Measurements from ENCODE around the gene UNC79. TPM values are rescaled to one million over a fixed set of nuclear protein-coding genes. Genes with fewer than 3 reads are reported as not detected.

UNC79 gene
- total and polyA plus RNA-seq, 2 donors = 0.05 to 0.11 TPM

- 89% methylated on average over 23 of the region's 23 CpGs for WGBS
- Histone ChIP-seq H3K27ac (ENCODE audit: low read depth in 1 of 2, low read length in 1 of 2) (no peak overlapping the region), H3K36me3 (ENCODE audit: control insufficient read depth in 2 of 2, insufficient read depth in 2 of 2, low read length in 1 of 2) (no peaks in the 10 kb centered on the region), H3K4me3 (ENCODE audit: low read length in 2 of 2) (no peak overlapping the region), H3K9me3 (ENCODE audit: control insufficient read depth in 2 of 2, insufficient read depth in 1 of 2, low read length in 1 of 2) (no peaks in the 10 kb centered on the region), H3K27me3 (ENCODE audit: control insufficient read depth in 2 of 2, insufficient read depth in 1 of 2, low read length in 1 of 2) (no peaks in the 10 kb centered on the region), H3K4me1 (ENCODE audit: control insufficient read depth in 2 of 2, insufficient read depth in 2 of 2, low read length in 2 of 2) (no peaks in the 10 kb centered on the region)
- DNase-seq (ENCODE audit: low read depth in 6 of 9, low spot score in 9 of 9) = no peak
These were observed 296.5 kb downstream of the UNC79 start for GRCh38 chr14:93727039-93727740.

GRCh38 chr14:93727917-93728650 lies 297.3 kb downstream of the UNC79 start:
- Histone ChIP-seq H3K4me1 (ENCODE audit: control insufficient read depth in 2 of 2, insufficient read depth in 2 of 2, low read length in 2 of 2) (no peaks in the 10 kb centered on the region), H3K27ac (ENCODE audit: low read depth in 1 of 2, low read length in 1 of 2) (no peak overlapping the region), H3K27me3 (ENCODE audit: control insufficient read depth in 2 of 2, insufficient read depth in 1 of 2, low read length in 1 of 2) (no peaks in the 10 kb centered on the region), H3K4me3 (ENCODE audit: low read length in 2 of 2) (no peak overlapping the region), H3K36me3 (ENCODE audit: control insufficient read depth in 2 of 2, insufficient read depth in 2 of 2, low read length in 1 of 2) (no peaks in the 10 kb centered on the region), H3K9me3 (ENCODE audit: control insufficient read depth in 2 of 2, insufficient read depth in 1 of 2, low read length in 1 of 2) (no peaks in the 10 kb centered on the region)
- DNase-seq (ENCODE audit: low read depth in 6 of 9, low spot score in 9 of 9) = no peak
- WGBS = 95% methylated on average over 19 of the region's 19 CpGs

GRCh38 chr14:93728651-93729016 lies 297.9 kb downstream of the UNC79 start:
- no peaks in the 10 kb centered on the region for H3K9me3 ChIP-seq (ENCODE audit: control insufficient read depth in 2 of 2, insufficient read depth in 1 of 2, low read length in 1 of 2)
- no peaks in the 10 kb centered on the region for H3K27me3 ChIP-seq (ENCODE audit: control insufficient read depth in 2 of 2, insufficient read depth in 1 of 2, low read length in 1 of 2)
- H3K27ac ChIP-seq (ENCODE audit: low read depth in 1 of 2, low read length in 1 of 2) = no peak overlapping the region
- H3K4me3 ChIP-seq (ENCODE audit: low read length in 2 of 2) = no peak overlapping the region
- no peaks in the 10 kb centered on the region for H3K4me1 ChIP-seq (ENCODE audit: control insufficient read depth in 2 of 2, insufficient read depth in 2 of 2, low read length in 2 of 2)
- H3K36me3 ChIP-seq (ENCODE audit: control insufficient read depth in 2 of 2, insufficient read depth in 2 of 2, low read length in 1 of 2) = no peaks in the 10 kb centered on the region
- WGBS = 95% methylated on average over 8 of the region's 8 CpGs
- no peak for DNase-seq (ENCODE audit: low read depth in 6 of 9, low spot score in 9 of 9)

- no peak for DNase-seq (ENCODE audit: low read depth in 6 of 9, low spot score in 9 of 9)
- 89% methylated on average over 10 of the region's 10 CpGs for WGBS
- Histone ChIP-seq H3K27ac (ENCODE audit: low read depth in 1 of 2, low read length in 1 of 2) (no peak overlapping the region), H3K27me3 (ENCODE audit: control insufficient read depth in 2 of 2, insufficient read depth in 1 of 2, low read length in 1 of 2) (no peaks in the 10 kb centered on the region), H3K9me3 (ENCODE audit: control insufficient read depth in 2 of 2, insufficient read depth in 1 of 2, low read length in 1 of 2) (no peaks in the 10 kb centered on the region), H3K36me3 (ENCODE audit: control insufficient read depth in 2 of 2, insufficient read depth in 2 of 2, low read length in 1 of 2) (no peaks in the 10 kb centered on the region), H3K4me1 (ENCODE audit: control insufficient read depth in 2 of 2, insufficient read depth in 2 of 2, low read length in 2 of 2) (no peaks in the 10 kb centered on the region), H3K4me3 (ENCODE audit: low read length in 2 of 2) (no peak overlapping the region)
These were observed 299.3 kb downstream of the UNC79 start for GRCh38 chr14:93729993-93730392.

- DNase-seq (ENCODE audit: low read depth in 6 of 9, low spot score in 9 of 9) = no peak
These were observed 301.0 kb downstream of the UNC79 start for GRCh38 chr14:93731753-93732152.

GRCh38 chr14:93732524-93732923 lies 301.8 kb downstream of the UNC79 start:
- DNase-seq (ENCODE audit: low read depth in 6 of 9, low spot score in 9 of 9) = no peak
- H3K27ac ChIP-seq (ENCODE audit: low read depth in 1 of 2, low read length in 1 of 2) = no peak overlapping the region
- no peaks in the 10 kb centered on the region for H3K9me3 ChIP-seq (ENCODE audit: control insufficient read depth in 2 of 2, insufficient read depth in 1 of 2, low read length in 1 of 2)
- H3K36me3 ChIP-seq (ENCODE audit: control insufficient read depth in 2 of 2, insufficient read depth in 2 of 2, low read length in 1 of 2) = no peaks in the 10 kb centered on the region
- 91% methylated on average over 10 of the region's 10 CpGs for WGBS
- H3K4me1 ChIP-seq (ENCODE audit: control insufficient read depth in 2 of 2, insufficient read depth in 2 of 2, low read length in 2 of 2) = no peaks in the 10 kb centered on the region
- H3K4me3 ChIP-seq (ENCODE audit: low read length in 2 of 2) = no peak overlapping the region
- no peaks in the 10 kb centered on the region for H3K27me3 ChIP-seq (ENCODE audit: control insufficient read depth in 2 of 2, insufficient read depth in 1 of 2, low read length in 1 of 2)

More at GRCh38 chr14:93731753-93732152, 301.0 kb downstream of the UNC79 start:
- no peaks in the 10 kb centered on the region for H3K27me3 ChIP-seq (ENCODE audit: control insufficient read depth in 2 of 2, insufficient read depth in 1 of 2, low read length in 1 of 2)
- H3K36me3 ChIP-seq (ENCODE audit: control insufficient read depth in 2 of 2, insufficient read depth in 2 of 2, low read length in 1 of 2) = no peaks in the 10 kb centered on the region
- WGBS = 46% methylated on average over 7 of the region's 7 CpGs
- H3K9me3 ChIP-seq (ENCODE audit: control insufficient read depth in 2 of 2, insufficient read depth in 1 of 2, low read length in 1 of 2) = no peaks in the 10 kb centered on the region
- no peak overlapping the region for H3K27ac ChIP-seq (ENCODE audit: low read depth in 1 of 2, low read length in 1 of 2)
- no peaks in the 10 kb centered on the region for H3K4me1 ChIP-seq (ENCODE audit: control insufficient read depth in 2 of 2, insufficient read depth in 2 of 2, low read length in 2 of 2)
- no peak overlapping the region for H3K4me3 ChIP-seq (ENCODE audit: low read length in 2 of 2)

- Histone ChIP-seq H3K4me1 (ENCODE audit: control insufficient read depth in 2 of 2, insufficient read depth in 2 of 2, low read length in 2 of 2) (no peaks in the 10 kb centered on the region), H3K4me3 (ENCODE audit: low read length in 2 of 2) (no peak overlapping the region), H3K27ac (ENCODE audit: low read depth in 1 of 2, low read length in 1 of 2) (no peak overlapping the region), H3K27me3 (ENCODE audit: control insufficient read depth in 2 of 2, insufficient read depth in 1 of 2, low read length in 1 of 2) (no peaks in the 10 kb centered on the region), H3K36me3 (ENCODE audit: control insufficient read depth in 2 of 2, insufficient read depth in 2 of 2, low read length in 1 of 2) (no peaks in the 10 kb centered on the region), H3K9me3 (ENCODE audit: control insufficient read depth in 2 of 2, insufficient read depth in 1 of 2, low read length in 1 of 2) (no peaks in the 10 kb centered on the region)
- DNase-seq (ENCODE audit: low read depth in 6 of 9, low spot score in 9 of 9) = no peak
- 63% methylated on average over 11 of the region's 11 CpGs for WGBS
These were observed 302.5 kb downstream of the UNC79 start for GRCh38 chr14:93733231-93733630.

GRCh38 chr14:93733631-93734030 lies 302.9 kb downstream of the UNC79 start:
- no peak for DNase-seq (ENCODE audit: low read depth in 6 of 9, low spot score in 9 of 9)
- no peaks in the 10 kb centered on the region for H3K4me1 ChIP-seq (ENCODE audit: control insufficient read depth in 2 of 2, insufficient read depth in 2 of 2, low read length in 2 of 2)
- no peaks in the 10 kb centered on the region for H3K36me3 ChIP-seq (ENCODE audit: control insufficient read depth in 2 of 2, insufficient read depth in 2 of 2, low read length in 1 of 2)
- no peak overlapping the region for H3K27ac ChIP-seq (ENCODE audit: low read depth in 1 of 2, low read length in 1 of 2)
- no peak overlapping the region for H3K4me3 ChIP-seq (ENCODE audit: low read length in 2 of 2)
- no peaks in the 10 kb centered on the region for H3K27me3 ChIP-seq (ENCODE audit: control insufficient read depth in 2 of 2, insufficient read depth in 1 of 2, low read length in 1 of 2)
- no peaks in the 10 kb centered on the region for H3K9me3 ChIP-seq (ENCODE audit: control insufficient read depth in 2 of 2, insufficient read depth in 1 of 2, low read length in 1 of 2)
- 83% methylated on average over 6 of the region's 6 CpGs for WGBS

GRCh38 chr14:93734086-93734822 lies 303.5 kb downstream of the UNC79 start:
- no peak overlapping the region for H3K27ac ChIP-seq (ENCODE audit: low read depth in 1 of 2, low read length in 1 of 2)
- H3K36me3 ChIP-seq (ENCODE audit: control insufficient read depth in 2 of 2, insufficient read depth in 2 of 2, low read length in 1 of 2) = no peaks in the 10 kb centered on the region
- 89% methylated on average over 25 of the region's 25 CpGs for WGBS
- H3K4me3 ChIP-seq (ENCODE audit: low read length in 2 of 2) = no peak overlapping the region
- H3K9me3 ChIP-seq (ENCODE audit: control insufficient read depth in 2 of 2, insufficient read depth in 1 of 2, low read length in 1 of 2) = no peaks in the 10 kb centered on the region
- no peak for DNase-seq (ENCODE audit: low read depth in 6 of 9, low spot score in 9 of 9)
- no peaks in the 10 kb centered on the region for H3K27me3 ChIP-seq (ENCODE audit: control insufficient read depth in 2 of 2, insufficient read depth in 1 of 2, low read length in 1 of 2)
- H3K4me1 ChIP-seq (ENCODE audit: control insufficient read depth in 2 of 2, insufficient read depth in 2 of 2, low read length in 2 of 2) = no peaks in the 10 kb centered on the region

Data from thymus (tissue), 11 donors.